OCI-LY1 (cell line): ENCODE measurements around the gene GNAT3.

ENCODE experiments used
- H2AFZ ChIP-seq: fragments of 200-600 bp; sonication (generic), shearing (Covaris generic); 2 replicates; pipeline ENCODE4 v1.6.0; 2014; ENCODE audit warnings: antibody characterized with exemption, mild to moderate bottlenecking, low read length
- H3F3A ChIP-seq: fragments of 200-600 bp; sonication (generic), shearing (Covaris generic); 2 replicates; pipeline ENCODE4 v1.6.0; 2014; ENCODE audit warnings: mild to moderate bottlenecking, antibody characterized with exemption, low read length, moderate library complexity; ENCODE audit not compliant: insufficient read depth
- H3K27ac ChIP-seq: fragments of 200-600 bp; sonication (generic); 2 replicates; pipeline ENCODE4 v1.5.1; 2014; ENCODE audit warnings: low read length, mixed run types, mild to moderate bottlenecking, low read depth; ENCODE audit not compliant: poor library complexity, severe bottlenecking
- H3K27me3 ChIP-seq: fragments of 200-600 bp; sonication (generic); 2 replicates; pipeline ENCODE4 v1.6.0; 2014; ENCODE audit warnings: antibody characterized with exemption, mild to moderate bottlenecking, low read length, moderate library complexity; ENCODE audit not compliant: insufficient read depth
- H3K36me3 ChIP-seq: fragments of 200-600 bp; sonication (generic); 2 replicates; pipeline ENCODE4 v1.6.1; 2014; ENCODE audit warnings: mild to moderate bottlenecking, antibody characterized with exemption, low read length, moderate library complexity, mixed read lengths; ENCODE audit not compliant: insufficient read depth
- H3K4me1 ChIP-seq: fragments of 200-600 bp; sonication (generic); 2 replicates; pipeline ENCODE4 v1.5.1; 2014; ENCODE audit warnings: mild to moderate bottlenecking, low read length, moderate library complexity; ENCODE audit not compliant: insufficient read depth, severe bottlenecking
- H3K4me2 ChIP-seq: fragments of 200-600 bp; sonication (generic), shearing (Covaris generic); 2 replicates; pipeline ENCODE4 v1.6.1; 2014; ENCODE audit warnings: low read length
- H3K4me3 ChIP-seq: fragments of 200-600 bp; sonication (generic); 2 replicates; pipeline ENCODE4 v1.5.1; 2014; ENCODE audit warnings: low read length, low read depth, mild to moderate bottlenecking, mixed read lengths; ENCODE audit not compliant: poor library complexity, severe bottlenecking
- H3K79me2 ChIP-seq: fragments of 200-600 bp; shearing (Covaris generic); 2 replicates; pipeline ENCODE4 v1.6.1; 2016; ENCODE audit warnings: mixed run types, low read length, mixed read lengths; ENCODE audit not compliant: insufficient read depth
- H3K9ac ChIP-seq: fragments of 200-600 bp; sonication (generic), shearing (Covaris generic); 2 replicates; pipeline ENCODE4 v1.6.1; 2014; ENCODE audit warnings: mild to moderate bottlenecking, low read length, mixed read lengths
- H3K9me2 ChIP-seq: fragments of 200-600 bp; sonication (generic), shearing (Covaris generic); 2 replicates; pipeline ENCODE4 v1.6.1; 2014; ENCODE audit warnings: low read depth, mild to moderate bottlenecking, low read length, mixed read lengths
- H3K9me3 ChIP-seq: fragments of 200-600 bp; shearing (Covaris generic); 2 replicates; pipeline ENCODE4 v1.6.1; 2014; ENCODE audit warnings: low read length, mixed read lengths
- H4K20me1 ChIP-seq: fragments of 200-600 bp; sonication (generic), shearing (Covaris generic); 2 replicates; pipeline ENCODE4 v1.6.0; 2016; ENCODE audit warnings: mild to moderate bottlenecking, low read length; ENCODE audit not compliant: insufficient read depth
- CTCF ChIP-seq: fragments of 200-600 bp; sonication (generic), shearing (Covaris generic); IDR thresholded peaks from 2 replicates; pipeline ENCODE4 v1.5.1; 2017; ENCODE audit warnings: mild to moderate bottlenecking, antibody characterized with exemption, low read length, moderate library complexity, mixed read lengths
- EZH2 ChIP-seq: fragments of 200-600 bp; sonication (generic), shearing (Covaris generic); IDR thresholded peaks from 2 replicates; pipeline ENCODE4 v1.8.0; 2017; ENCODE audit warnings: borderline replicate concordance, mixed run types, mild to moderate bottlenecking, antibody characterized with exemption, low read length, moderate library complexity, mixed read lengths

GNAT3 gene

GRCh38 chr7:80476035-80476434 is 35.8 kb downstream of the GNAT3 start:
- no peak for TF ChIP-seq EZH2
- TF ChIP-seq CTCF: no peak
- H3K4me1 ChIP-seq: no peaks in the 10 kb centered on the region
- no peaks in the 10 kb centered on the region for H4K20me1 ChIP-seq
- no peak overlapping the region for H3K4me2 ChIP-seq
- no peaks in the 10 kb centered on the region for H3K27me3 ChIP-seq
- H2AFZ ChIP-seq: no peak overlapping the region
- no peak overlapping the region for H3K9ac ChIP-seq
- no peaks in the 10 kb centered on the region for H3K36me3 ChIP-seq
- H3K79me2 ChIP-seq: no peaks in the 10 kb centered on the region
- H3K9me2 ChIP-seq: no peaks in the 10 kb centered on the region
- H3K9me3 ChIP-seq: no peaks in the 10 kb centered on the region
- H3F3A ChIP-seq: no peaks in the 10 kb centered on the region
- no peak overlapping the region for H3K27ac ChIP-seq
- H3K4me3 ChIP-seq: no peak overlapping the region

GRCh38 chr7:80475383-80475782 is 36.5 kb downstream of the GNAT3 start:
- Histone ChIP-seq H3K9me3 (no peaks in the 10 kb centered on the region), H2AFZ (no peak overlapping the region), H3K9ac (no peak overlapping the region), H3K79me2 (no peaks in the 10 kb centered on the region), H4K20me1 (no peaks in the 10 kb centered on the region), H3K27me3 (no peaks in the 10 kb centered on the region), H3K9me2 (no peaks in the 10 kb centered on the region), H3F3A (no peaks in the 10 kb centered on the region), H3K4me1 (no peaks in the 10 kb centered on the region), H3K36me3 (no peaks in the 10 kb centered on the region), H3K27ac (no peak overlapping the region), H3K4me2 (no peak overlapping the region), H3K4me3 (no peak overlapping the region)
- no peak for TF ChIP-seq CTCF
- TF ChIP-seq EZH2: no peak

- no peaks in the 10 kb centered on the region for H3K9me3 ChIP-seq
- no peaks in the 10 kb centered on the region for H3K36me3 ChIP-seq
- H3K4me2 ChIP-seq: no peak overlapping the region
- no peaks in the 10 kb centered on the region for H3K79me2 ChIP-seq
- no peaks in the 10 kb centered on the region for H3K27me3 ChIP-seq
- no peaks in the 10 kb centered on the region for H3K4me1 ChIP-seq
- no peak for TF ChIP-seq EZH2
- TF ChIP-seq CTCF: no peak
- no peaks in the 10 kb centered on the region for H3F3A ChIP-seq
- H3K4me3 ChIP-seq: no peak overlapping the region
- no peak overlapping the region for H3K9ac ChIP-seq
- H2AFZ ChIP-seq: no peak overlapping the region
- no peaks in the 10 kb centered on the region for H3K9me2 ChIP-seq
- H4K20me1 ChIP-seq: no peaks in the 10 kb centered on the region
- no peak overlapping the region for H3K27ac ChIP-seq
Observed at GRCh38 chr7:80473751-80474150, 38.1 kb downstream of the GNAT3 start.
